K562 (cell line): ENCODE measurements around the gene CCN5. TPM values are rescaled to one million over a fixed set of nuclear protein-coding genes. Genes with fewer than 3 reads are reported as not detected.

ENCODE experiments used
- ARNT ChIP-seq, 2 experiments: fragments of 450-650 bp; IDR thresholded peaks; 2 replicates each; pipeline ENCODE4 v1.6.1; 2016; ENCODE audit warnings: mild to moderate bottlenecking in 1 of 2
- CBX1 ChIP-seq: sonication (generic); IDR thresholded peaks from 2 replicates; pipeline ENCODE4 v1.6.1; 2016; ENCODE audit warnings: antibody characterized with exemption, low read depth, mild to moderate bottlenecking
- CBX8 ChIP-seq: fragments of 200-600 bp; sonication (generic); IDR thresholded peaks from 2 replicates; pipeline ENCODE4 v1.6.1; 2012; ENCODE audit warnings: borderline replicate concordance, mixed run types, low read depth, mild to moderate bottlenecking, moderate library complexity, mixed read lengths, low read length, control low read depth, inconsistent platforms; ENCODE audit not compliant: poor library complexity, severe bottlenecking; ENCODE audit errors: extremely low read depth
- CHD4 ChIP-seq: fragments of 200-600 bp; sonication (generic); IDR thresholded peaks from 3 replicates; pipeline ENCODE4 v1.6.1; 2012; ENCODE audit warnings: low read depth, mild to moderate bottlenecking, mixed read lengths, low read length, inconsistent platforms; ENCODE audit not compliant: insufficient read depth, insufficient replicate concordance, poor library complexity, severe bottlenecking
- E2F6 ChIP-seq, 2 experiments: IDR thresholded peaks; 2 replicates each; pipeline ENCODE4 v1.6.1; 2011; ENCODE audit warnings: borderline replicate concordance in 1 of 2, control low read depth in 1 of 2, low read depth in 1 of 2, low read length in 1 of 2, mild to moderate bottlenecking in 1 of 2, mixed read lengths in 1 of 2, moderate library complexity in 1 of 2; ENCODE audit not compliant: insufficient read depth in 1 of 2, insufficient read length in 1 of 2, poor library complexity in 1 of 2, severe bottlenecking in 1 of 2; ENCODE audit errors: extremely low read depth in 1 of 2
- FOXM1 ChIP-seq, 2 experiments: fragments of 450-650 bp in 1 of 2; sonication (generic) in 1 of 2; formaldehyde crosslinking in 1 of 2; IDR thresholded peaks; 2 replicates each; pipeline versions ENCODE4 v1.6.1 to v1.9.0; 2017 to 2022; ENCODE audit warnings: low read depth in 2 of 2, mild to moderate bottlenecking in 2 of 2, missing genetic modification reagents in 1 of 2, moderate library complexity in 1 of 2
- GABPB1 ChIP-seq: sonication (generic); formaldehyde crosslinking; IDR thresholded peaks from 2 replicates; pipeline ENCODE4 v1.8.0; 2022; ENCODE audit warnings: mild to moderate bottlenecking, missing genetic modification reagents
- GATAD2A ChIP-seq: fragments of 450-650 bp; IDR thresholded peaks from 2 replicates; pipeline ENCODE4 v1.6.1; 2017
- HLTF ChIP-seq: fragments of 450-650 bp; IDR thresholded peaks from 2 replicates; pipeline ENCODE4 v1.6.1; 2016
- ID3 ChIP-seq, 2 experiments: fragments of 250-450 bp in 1 of 2; fragments of 450-650 bp in 1 of 2; sonication (Bioruptor Pico) in 1 of 2; IDR thresholded peaks; 2 replicates each; pipeline versions ENCODE4 v1.6.1 to v1.8.0; 2016 to 2021; ENCODE audit warnings: mild to moderate bottlenecking in 2 of 2, moderate library complexity in 2 of 2, missing compliant biosample characterization in 1 of 2, missing genetic modification characterization in 1 of 2
- KAT8 ChIP-seq: fragments of 450-650 bp; IDR thresholded peaks from 2 replicates; pipeline ENCODE4 v1.6.1; 2016; ENCODE audit warnings: low read depth, mild to moderate bottlenecking
- TFAM ChIP-seq: fragments of 250-450 bp; sonication (Bioruptor Pico); conservative IDR thresholded peaks from 2 replicates; pipeline ENCODE4 v1.5.0; 2021; ENCODE audit warnings: mild to moderate bottlenecking, moderate library complexity
- WHSC1 ChIP-seq: IDR thresholded peaks from one replicate; pipeline ENCODE4 v1.6.1; 2012; ENCODE audit warnings: low read length, control low read depth, inconsistent platforms
- ZEB2 ChIP-seq: fragments of 450-650 bp; IDR thresholded peaks from 2 replicates; pipeline ENCODE4 v1.6.1; 2016
- ZFP36 ChIP-seq: fragments of 150-350 bp; IDR thresholded peaks from 2 replicates; pipeline ENCODE4 v1.6.1; 2018; ENCODE audit warnings: low read length, low read depth; ENCODE audit not compliant: partially characterized antibody
- ZKSCAN1 ChIP-seq: fragments of 150-350 bp; IDR thresholded peaks from 2 replicates; pipeline ENCODE4 v1.6.1; 2016; ENCODE audit warnings: low read depth, low read length
- ZNF354B ChIP-seq: fragments of 250-450 bp; sonication (Bioruptor Pico); IDR thresholded peaks from 2 replicates; pipeline ENCODE4 v1.4.0; 2020
- ZNF41 ChIP-seq: fragments of 250-450 bp; sonication (Bioruptor Pico); conservative IDR thresholded peaks from 2 replicates; pipeline ENCODE4 v1.4.0; 2020; ENCODE audit warnings: mild to moderate bottlenecking
- ZNF644 ChIP-seq: fragments of 200-800 bp; sonication (Bioruptor generic); IDR thresholded peaks from 2 replicates; pipeline ENCODE4 v1.6.1; 2016; ENCODE audit warnings: low read depth, missing genetic modification characterization, missing compliant biosample characterization
- polyA plus RNA-seq, 8 experiments: library from polyadenylated mRNA; depleted of rRNA in 4 of 8; stranded (reverse) in 5 of 8; unstranded in 3 of 8; fragments of >200 nt; fragmentation: Nextera tagmentation in 2 of 8; fragmentation: Illumina TruSeq in 1 of 8; extraction: Ambion mirVana in 2 of 8; extraction: Trizol in 1 of 8; gene quantifications; 2 replicates each; pipeline versions ENCODE4 v1.2.1 to v1.2.3, GENCODE V29; 2011 to 2014; ENCODE audit warnings: inconsistent platforms in 1 of 8, missing spikeins in 1 of 8
- total RNA-seq, 7 experiments: library from RNA; depleted of rRNA in 6 of 7; stranded (reverse); fragments of >200 nt in 6 of 7; fragmentation: Illumina TruSeq in 2 of 7; extraction: Trizol in 2 of 7; gene quantifications; 2 replicates each; pipeline versions ENCODE4 v1.2.1 to v1.2.3, GENCODE V29; 2011 to 2021; ENCODE audit warnings: low replicate concordance in 1 of 7
- TF ChIP-seq, protein P1 (sequence below): IDR thresholded peaks from 2 replicates; pipeline ENCODE4 v1.6.1; 2011; ENCODE audit not compliant: insufficient read length; ENCODE audit errors: extremely low read depth
- TF ChIP-seq, protein P2 (sequence below), 2 experiments: fragments of 450-650 bp; IDR thresholded peaks; 2 replicates each; pipeline ENCODE4 v1.6.1; 2016

CCN5 gene
- total and polyA plus RNA-seq, 9 of the 15 experiments (the other 6 are each of a cell fraction or from before 2014, with no cell fraction given), result not detected

DNA sequence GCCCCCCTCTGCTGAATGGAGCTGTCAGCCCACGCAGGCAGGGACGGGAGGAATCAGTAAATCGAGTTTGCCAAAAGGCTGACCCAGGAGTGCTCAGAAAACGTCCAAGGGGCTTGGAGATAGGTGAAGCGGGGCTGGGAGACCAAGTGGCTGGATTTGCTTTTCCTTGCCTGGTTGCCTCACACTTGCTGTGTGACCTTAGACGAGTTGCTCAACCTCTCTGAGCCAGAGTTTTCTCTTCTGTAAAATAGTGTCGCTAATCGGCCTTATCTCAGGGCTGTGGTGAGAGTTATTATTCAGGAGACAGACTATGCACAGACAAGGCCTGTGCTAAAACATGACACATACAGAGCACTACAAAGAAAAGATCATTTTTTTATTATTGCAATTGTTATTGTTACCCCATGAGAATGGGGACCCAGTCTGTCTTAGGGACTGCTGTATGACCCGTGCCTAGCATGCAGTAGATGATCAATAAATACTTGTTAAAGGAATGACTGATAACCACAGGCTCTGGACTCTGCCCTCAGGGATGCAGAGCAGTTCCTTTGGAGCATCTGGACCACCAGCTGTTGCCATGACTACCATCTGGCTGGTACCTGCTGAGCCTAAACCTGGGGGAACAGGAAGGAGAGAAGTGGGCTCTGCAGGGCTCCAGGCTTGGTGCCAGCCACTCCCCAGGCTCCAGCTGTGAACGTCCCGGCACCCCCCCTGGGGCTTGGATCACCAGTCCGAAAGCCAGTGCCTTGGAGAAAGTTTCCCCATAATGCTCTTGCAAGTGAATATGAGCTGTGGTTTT, 31.4 kb downstream of the CCN5 start (continued):
- TF ChIP-seq ZNF41 (CRISPR knock-in tag), result no peak
- TF ChIP-seq KAT8, result no peak
- TF ChIP-seq ZFP36, result peak; percentile 95
- no peak for TF ChIP-seq TFAM (CRISPR knock-in tag)
- TF ChIP-seq CHD4, result peak; percentile 90
- TF ChIP-seq CBX8, result no peak
- peak; percentile 75; the same call in 1 of the 2 replicates for TF ChIP-seq CBX1
- no peak for TF ChIP-seq ID3 (CRISPR knock-in tag; IDR thresholded peaks at IDR 0.05)
- no peak for TF ChIP-seq ID3 (tag; IDR thresholded peaks at IDR 0.05)
- no peak for TF ChIP-seq ZNF354B (CRISPR knock-in tag)
- TF ChIP-seq, protein P1, sequence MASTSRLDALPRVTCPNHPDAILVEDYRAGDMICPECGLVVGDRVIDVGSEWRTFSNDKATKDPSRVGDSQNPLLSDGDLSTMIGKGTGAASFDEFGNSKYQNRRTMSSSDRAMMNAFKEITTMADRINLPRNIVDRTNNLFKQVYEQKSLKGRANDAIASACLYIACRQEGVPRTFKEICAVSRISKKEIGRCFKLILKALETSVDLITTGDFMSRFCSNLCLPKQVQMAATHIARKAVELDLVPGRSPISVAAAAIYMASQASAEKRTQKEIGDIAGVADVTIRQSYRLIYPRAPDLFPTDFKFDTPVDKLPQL, result no peak
- TF ChIP-seq ARNT (IDR thresholded peaks at IDR 0.05), result 0 out of 4 replicates have a peak, but pooled peaks of 1 of the 2 experiments have one; percentile 26
- TF ChIP-seq HLTF, result no peak
- TF ChIP-seq FOXM1 (IDR thresholded peaks at IDR 0.05; ENCODE audit: low read depth), result no peak
- TF ChIP-seq FOXM1 (CRISPR knock-in tag; IDR thresholded peaks at IDR 0.05; ENCODE audit: low read depth), result no peak
- no peak for TF ChIP-seq WHSC1
- no peak for TF ChIP-seq ZKSCAN1
- no peak for TF ChIP-seq E2F6 (IDR thresholded peaks at IDR 0.05; ENCODE audit: borderline replicate concordance in 1 of 2, extremely low read depth in 1 of 2, insufficient read depth in 1 of 2, insufficient read length in 1 of 2, low read depth in 1 of 2, low read length in 1 of 2, poor library complexity in 1 of 2, severe bottlenecking in 1 of 2)
- no peak for TF ChIP-seq GABPB1 (CRISPR knock-in tag)
- TF ChIP-seq GATAD2A, result no peak
- TF ChIP-seq, protein P2, sequence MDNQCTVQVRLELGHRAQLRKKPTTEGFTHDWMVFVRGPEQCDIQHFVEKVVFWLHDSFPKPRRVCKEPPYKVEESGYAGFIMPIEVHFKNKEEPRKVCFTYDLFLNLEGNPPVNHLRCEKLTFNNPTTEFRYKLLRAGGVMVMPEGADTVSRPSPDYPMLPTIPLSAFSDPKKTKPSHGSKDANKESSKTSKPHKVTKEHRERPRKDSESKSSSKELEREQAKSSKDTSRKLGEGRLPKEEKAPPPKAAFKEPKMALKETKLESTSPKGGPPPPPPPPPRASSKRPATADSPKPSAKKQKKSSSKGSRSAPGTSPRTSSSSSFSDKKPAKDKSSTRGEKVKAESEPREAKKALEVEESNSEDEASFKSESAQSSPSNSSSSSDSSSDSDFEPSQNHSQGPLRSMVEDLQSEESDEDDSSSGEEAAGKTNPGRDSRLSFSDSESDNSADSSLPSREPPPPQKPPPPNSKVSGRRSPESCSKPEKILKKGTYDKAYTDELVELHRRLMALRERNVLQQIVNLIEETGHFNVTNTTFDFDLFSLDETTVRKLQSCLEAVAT (IDR thresholded peaks at IDR 0.05), result no peak
- no peak for TF ChIP-seq ZEB2
- TF ChIP-seq ZNF644 (tag), result no peak
